Measurements from ENCODE around the gene SMARCA2.

Gene SMARCA2

DNA sequence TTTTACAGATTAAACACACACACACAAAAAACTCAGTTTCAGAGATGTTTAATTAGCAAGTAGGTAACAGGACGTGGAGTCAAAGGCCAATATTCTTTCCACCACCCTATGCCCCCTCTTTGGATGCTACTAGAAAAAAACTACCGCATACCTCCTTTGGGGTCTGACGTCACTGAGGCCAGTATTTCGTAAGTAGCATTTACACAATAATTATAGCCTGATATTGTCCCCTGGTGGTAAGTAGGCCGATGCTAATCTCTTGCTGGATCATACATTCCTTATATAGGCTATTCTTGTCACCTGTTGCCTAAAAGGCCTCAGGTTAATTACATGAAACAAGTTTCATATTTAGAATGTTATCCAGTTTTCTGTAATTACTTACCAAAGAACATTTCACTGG lies 21.0 kb upstream of the SMARCA2 start:
- Histone ChIP-seq H3K23ac (ENCODE audit: low read length in 2 of 2) (no peak overlapping the region), H3K27ac (ENCODE audit: low read length, poor library complexity, severe bottlenecking) (no peak overlapping the region), H3K4me1 (ENCODE audit: control insufficient read depth, insufficient read depth, low read depth, low read length) (no peaks in the 10 kb centered on the region), H2BK15ac (ENCODE audit: low read depth, poor library complexity, severe bottlenecking) (no peak overlapping the region), H3K4me3 (ENCODE audit: insufficient read depth in 1 of 2, low read depth in 1 of 2, low read length in 2 of 2) (no peak overlapping the region), H2BK120ac (ENCODE audit: low read depth, low read length) (no peak overlapping the region), H2BK5ac (ENCODE audit: low read depth, low read length, poor library complexity, severe bottlenecking) (no peak overlapping the region), H2BK12ac (ENCODE audit: low read length in 2 of 2) (no peak overlapping the region), H3K36me3 (ENCODE audit: control insufficient read depth in 1 of 2, insufficient read depth in 2 of 2, low read depth in 1 of 2, low read length in 2 of 2) (no peaks in the 10 kb centered on the region), H2AFZ (ENCODE audit: low read depth, low read length) (no peak overlapping the region), H4K91ac (ENCODE audit: low read length) (no peak overlapping the region), H4K8ac (ENCODE audit: low read length) (no peak overlapping the region), H2AK5ac (ENCODE audit: low read length, severe bottlenecking) (no peak overlapping the region), H3K4me2 (ENCODE audit: low read length, poor library complexity, severe bottlenecking) (no peak overlapping the region), H3K4ac (ENCODE audit: low read depth in 1 of 2, low read length in 2 of 2) (no peak overlapping the region), H3K9me3 (ENCODE audit: control insufficient read depth, low read length) (no peaks in the 10 kb centered on the region), H3K18ac (ENCODE audit: low read depth in 1 of 2, low read length in 2 of 2) (no peak overlapping the region), H3K79me1 (replicated peaks; ENCODE audit: low read length, poor library complexity, severe bottlenecking) (no peaks in the 10 kb centered on the region), H3K14ac (ENCODE audit: low read length in 2 of 2) (no peak overlapping the region), H3K9ac (ENCODE audit: low read length) (no peak overlapping the region), H3K27me3 (ENCODE audit: control insufficient read depth in 1 of 2, insufficient read depth in 1 of 2, low read length in 2 of 2) (peaks cover 3 to 5% of the 10 kb centered on the region in 2 experiments)
- 56% methylated on average over 3 of the region's 5 CpGs for WGBS
- no peak for DNase-seq

DNA sequence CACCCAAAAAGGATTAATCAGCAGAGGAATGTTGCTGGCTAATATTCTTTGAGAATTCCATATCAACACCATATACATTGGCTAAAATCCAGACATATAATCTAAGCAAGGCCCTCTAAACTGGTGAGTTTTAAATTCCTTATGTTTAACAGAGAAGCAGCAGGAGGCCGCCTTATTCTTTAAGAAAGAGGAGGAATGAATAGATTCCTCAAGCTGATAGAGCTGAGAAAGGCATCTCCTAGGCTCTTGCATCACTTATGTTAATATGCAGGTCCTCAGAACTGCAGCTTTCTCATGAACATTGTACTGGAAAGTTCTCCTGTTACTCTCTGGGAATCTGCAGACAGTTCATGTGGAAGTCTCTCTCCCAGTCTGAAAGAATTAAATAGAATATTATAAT lies 20.1 kb upstream of the SMARCA2 start:
- Histone ChIP-seq H2AK5ac (ENCODE audit: low read length, severe bottlenecking) (no peak overlapping the region), H3K14ac (ENCODE audit: low read length in 2 of 2) (no peak overlapping the region), H3K4me2 (ENCODE audit: low read length, poor library complexity, severe bottlenecking) (no peak overlapping the region), H3K27me3 (ENCODE audit: control insufficient read depth in 1 of 2, insufficient read depth in 1 of 2, low read length in 2 of 2) (peaks cover 3 to 5% of the 10 kb centered on the region in 2 experiments), H2BK15ac (ENCODE audit: low read depth, poor library complexity, severe bottlenecking) (no peak overlapping the region), H3K79me1 (replicated peaks; ENCODE audit: low read length, poor library complexity, severe bottlenecking) (no peaks in the 10 kb centered on the region), H4K91ac (ENCODE audit: low read length) (no peak overlapping the region), H3K36me3 (ENCODE audit: control insufficient read depth in 1 of 2, insufficient read depth in 2 of 2, low read depth in 1 of 2, low read length in 2 of 2) (no peaks in the 10 kb centered on the region), H3K23ac (ENCODE audit: low read length in 2 of 2) (no peak overlapping the region), H2AFZ (ENCODE audit: low read depth, low read length) (no peak overlapping the region), H3K4ac (ENCODE audit: low read depth in 1 of 2, low read length in 2 of 2) (no peak overlapping the region), H3K4me3 (ENCODE audit: insufficient read depth in 1 of 2, low read depth in 1 of 2, low read length in 2 of 2) (no peak overlapping the region), H3K18ac (ENCODE audit: low read depth in 1 of 2, low read length in 2 of 2) (no peak overlapping the region), H4K8ac (ENCODE audit: low read length) (no peak overlapping the region), H3K27ac (ENCODE audit: low read length, poor library complexity, severe bottlenecking) (no peak overlapping the region), H3K9ac (ENCODE audit: low read length) (no peak overlapping the region), H2BK5ac (ENCODE audit: low read depth, low read length, poor library complexity, severe bottlenecking) (no peak overlapping the region), H2BK12ac (ENCODE audit: low read length in 2 of 2) (no peak overlapping the region), H2BK120ac (ENCODE audit: low read depth, low read length) (no peak overlapping the region), H3K4me1 (ENCODE audit: control insufficient read depth, insufficient read depth, low read depth, low read length) (no peaks in the 10 kb centered on the region), H3K9me3 (ENCODE audit: control insufficient read depth, low read length) (no peaks in the 10 kb centered on the region)
- WGBS = 29% methylated on average over 1 of the region's 1 CpG
- DNase-seq = no peak

DNA sequence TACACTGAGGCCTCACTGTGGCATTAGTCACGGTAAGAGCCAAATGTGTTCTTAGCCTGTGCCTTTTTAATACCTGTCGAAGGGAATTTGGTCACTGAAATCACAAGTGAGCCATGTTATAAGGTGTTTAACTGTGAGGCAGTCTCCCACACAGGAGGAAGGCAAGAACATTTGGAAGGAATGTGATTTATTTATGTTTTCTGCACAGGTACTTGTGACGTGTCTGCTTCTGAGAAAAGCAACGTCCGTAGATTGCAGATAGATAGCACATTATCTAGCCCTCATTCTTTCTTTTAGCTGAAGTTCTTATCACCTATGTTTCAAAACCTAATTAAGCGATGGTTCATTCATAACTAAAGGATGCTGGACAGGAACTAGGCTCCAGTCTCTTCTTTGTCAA lies 19.0 kb upstream of the SMARCA2 start:
- Histone ChIP-seq H3K36me3 (ENCODE audit: control insufficient read depth in 1 of 2, insufficient read depth in 2 of 2, low read depth in 1 of 2, low read length in 2 of 2) (no peaks in the 10 kb centered on the region), H3K4ac (ENCODE audit: low read depth in 1 of 2, low read length in 2 of 2) (no peak overlapping the region), H2AK5ac (ENCODE audit: low read length, severe bottlenecking) (no peak overlapping the region), H3K9me3 (ENCODE audit: control insufficient read depth, low read length) (no peaks in the 10 kb centered on the region), H2BK15ac (ENCODE audit: low read depth, poor library complexity, severe bottlenecking) (no peak overlapping the region), H2AFZ (ENCODE audit: low read depth, low read length) (no peak overlapping the region), H3K4me2 (ENCODE audit: low read length, poor library complexity, severe bottlenecking) (no peak overlapping the region), H3K4me1 (ENCODE audit: control insufficient read depth, insufficient read depth, low read depth, low read length) (no peaks in the 10 kb centered on the region), H4K91ac (ENCODE audit: low read length) (no peak overlapping the region), H3K14ac (ENCODE audit: low read length in 2 of 2) (no peak overlapping the region), H3K18ac (ENCODE audit: low read depth in 1 of 2, low read length in 2 of 2) (no peak overlapping the region), H3K23ac (ENCODE audit: low read length in 2 of 2) (no peak overlapping the region), H2BK120ac (ENCODE audit: low read depth, low read length) (no peak overlapping the region), H3K27ac (ENCODE audit: low read length, poor library complexity, severe bottlenecking) (no peak overlapping the region), H2BK5ac (ENCODE audit: low read depth, low read length, poor library complexity, severe bottlenecking) (no peak overlapping the region), H4K8ac (ENCODE audit: low read length) (no peak overlapping the region), H3K4me3 (ENCODE audit: insufficient read depth in 1 of 2, low read depth in 1 of 2, low read length in 2 of 2) (no peak overlapping the region), H3K9ac (ENCODE audit: low read length) (no peak overlapping the region), H3K79me1 (replicated peaks; ENCODE audit: low read length, poor library complexity, severe bottlenecking) (no peaks in the 10 kb centered on the region), H2BK12ac (ENCODE audit: low read length in 2 of 2) (no peak overlapping the region), H3K27me3 (ENCODE audit: control insufficient read depth in 1 of 2, insufficient read depth in 1 of 2, low read length in 2 of 2) (peaks cover 3 to 5% of the 10 kb centered on the region in 2 experiments)
- no peak for DNase-seq
- 79% methylated on average over 6 of the region's 6 CpGs for WGBS

DNA sequence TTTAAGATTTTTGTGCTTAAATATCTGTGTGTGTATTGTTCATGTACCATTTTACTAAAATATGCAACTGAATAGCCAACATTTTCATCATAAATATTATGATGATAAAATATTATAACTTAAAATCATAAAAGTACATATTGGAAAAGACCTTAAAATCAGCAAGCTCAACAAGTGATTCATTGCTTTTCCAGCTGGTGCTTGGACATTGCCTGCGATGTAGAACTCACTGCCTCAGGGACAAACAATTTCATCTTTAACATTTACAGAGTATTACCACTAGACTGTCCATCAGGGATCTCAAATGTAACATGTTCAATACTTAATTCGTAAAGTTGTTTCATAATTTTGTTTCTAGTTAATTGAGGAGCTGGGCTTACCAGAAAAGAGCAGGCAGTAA lies 17.5 kb upstream of the SMARCA2 start:
- Histone ChIP-seq H2AK5ac (ENCODE audit: low read length, severe bottlenecking) (no peak overlapping the region), H3K4ac (ENCODE audit: low read depth in 1 of 2, low read length in 2 of 2) (no peak overlapping the region), H2AFZ (ENCODE audit: low read depth, low read length) (no peak overlapping the region), H3K4me3 (ENCODE audit: insufficient read depth in 1 of 2, low read depth in 1 of 2, low read length in 2 of 2) (no peak overlapping the region), H3K27me3 (ENCODE audit: control insufficient read depth in 1 of 2, insufficient read depth in 1 of 2, low read length in 2 of 2) (peaks cover 0 to 5% of the 10 kb centered on the region in 2 experiments), H3K14ac (ENCODE audit: low read length in 2 of 2) (no peak overlapping the region), H3K27ac (ENCODE audit: low read length, poor library complexity, severe bottlenecking) (no peak overlapping the region), H2BK15ac (ENCODE audit: low read depth, poor library complexity, severe bottlenecking) (no peak overlapping the region), H2BK12ac (ENCODE audit: low read length in 2 of 2) (no peak overlapping the region), H3K4me1 (ENCODE audit: control insufficient read depth, insufficient read depth, low read depth, low read length) (no peaks in the 10 kb centered on the region), H3K23ac (ENCODE audit: low read length in 2 of 2) (no peak overlapping the region), H4K8ac (ENCODE audit: low read length) (no peak overlapping the region), H3K18ac (ENCODE audit: low read depth in 1 of 2, low read length in 2 of 2) (no peak overlapping the region), H4K91ac (ENCODE audit: low read length) (no peak overlapping the region), H3K4me2 (ENCODE audit: low read length, poor library complexity, severe bottlenecking) (no peak overlapping the region), H3K79me1 (replicated peaks; ENCODE audit: low read length, poor library complexity, severe bottlenecking) (no peaks in the 10 kb centered on the region), H2BK5ac (ENCODE audit: low read depth, low read length, poor library complexity, severe bottlenecking) (no peak overlapping the region), H3K36me3 (ENCODE audit: control insufficient read depth in 1 of 2, insufficient read depth in 2 of 2, low read depth in 1 of 2, low read length in 2 of 2) (no peaks in the 10 kb centered on the region), H2BK120ac (ENCODE audit: low read depth, low read length) (no peak overlapping the region), H3K9me3 (ENCODE audit: control insufficient read depth, low read length) (no peaks in the 10 kb centered on the region), H3K9ac (ENCODE audit: low read length) (no peak overlapping the region)
- no peak for DNase-seq
- 69% methylated on average over 2 of the region's 2 CpGs for WGBS
